Central memory CD8-positive, alpha-beta T cell (primary cell): ENCODE results near the gene GLT8D2.
A peak's percentile ranks its signal among the peaks of the same experiment; 100 is the strongest.
"Not testable (repeated sequence)": the region's sequence is repeated elsewhere in the genome, so short reads cannot be mapped to it uniquely, and the experiment has no call there.

Source experiments
- ATAC-seq: fragments of 150-1000 bp; cut with Tn5 transposase; replicated peaks from 2 replicates; pipeline ENCODE4 v1.10.0; 2022; ENCODE audit warnings: mild to moderate bottlenecking, moderate FRiP score, moderate number of reproducible peaks; ENCODE audit not compliant: poor library complexity, severe bottlenecking; ENCODE audit errors: extremely low read depth
- DNase-seq, 2 donors: peaks; one replicate each; pipeline ENCODE4 v3.0.0; 2021; ENCODE audit warnings: low spot score in 2 of 2
- H3K27ac Mint-ChIP-seq: one replicate; pipeline ENCODE4 v1.8.0; 2022; ENCODE audit warnings: low read depth, mild to moderate bottlenecking, moderate library complexity, mixed read lengths
- H3K27me3 Mint-ChIP-seq: one replicate; pipeline ENCODE4 v1.8.0; 2022; ENCODE audit warnings: mixed read lengths
- H3K36me3 Mint-ChIP-seq: one replicate; pipeline ENCODE4 v1.8.0; 2022; ENCODE audit warnings: mild to moderate bottlenecking, moderate library complexity, mixed read lengths; ENCODE audit not compliant: insufficient read depth
- H3K4me1 Mint-ChIP-seq: one replicate; pipeline ENCODE4 v1.8.0; 2022; ENCODE audit warnings: mixed read lengths
- H3K4me3 Mint-ChIP-seq: one replicate; pipeline ENCODE4 v1.8.0; 2022; ENCODE audit warnings: mild to moderate bottlenecking, moderate library complexity, mixed read lengths
- H3K9me3 Mint-ChIP-seq: one replicate; pipeline ENCODE4 v1.8.0; 2022; ENCODE audit warnings: mixed read lengths

GLT8D2 gene

GRCh38 chr12:104048162-104048561, 1.8 kb downstream of the GLT8D2 start:
- DNase-seq, result no peak
- no peaks in the 10 kb centered on the region for H3K9me3 Mint-ChIP-seq
- H3K27me3 Mint-ChIP-seq, result peaks cover 49% of the 10 kb centered on the region
- peaks cover 5% of the 10 kb centered on the region for H3K4me1 Mint-ChIP-seq
- H3K4me3 Mint-ChIP-seq, result no peak overlapping the region
- peaks cover 2% of the 10 kb centered on the region for H3K36me3 Mint-ChIP-seq
- no peak overlapping the region for H3K27ac Mint-ChIP-seq
- no peak for ATAC-seq

- ATAC-seq (no peak), DNase-seq (no peak)
- Mint-ChIP-seq H3K27ac (no peak overlapping the region), H3K27me3 (peaks cover 31% of the 10 kb centered on the region), H3K9me3 (no peaks in the 10 kb centered on the region), H3K4me3 (no peak overlapping the region), H3K4me1 (peaks cover 5% of the 10 kb centered on the region), H3K36me3 (peaks cover 2% of the 10 kb centered on the region)
These were observed 3.7 kb downstream of the GLT8D2 start for GRCh38 chr12:104046306-104046705.

GRCh38 chr12:104044158-104044557, 5.8 kb downstream of the GLT8D2 start:
- no peak for DNase-seq
- peaks cover 2% of the 10 kb centered on the region for H3K36me3 Mint-ChIP-seq
- H3K27ac Mint-ChIP-seq, result no peak overlapping the region
- peaks cover 5% of the 10 kb centered on the region for H3K4me1 Mint-ChIP-seq
- no peak for ATAC-seq
- H3K9me3 Mint-ChIP-seq, result no peaks in the 10 kb centered on the region
- peaks cover 13% of the 10 kb centered on the region for H3K27me3 Mint-ChIP-seq
- H3K4me3 Mint-ChIP-seq, result no peak overlapping the region

- ATAC-seq (no peak), DNase-seq (no peak)
- H3K36me3 Mint-ChIP-seq, result peaks cover 2% of the 10 kb centered on the region
- H3K27me3 Mint-ChIP-seq, result peaks cover 10% of the 10 kb centered on the region
- no peak overlapping the region for H3K27ac Mint-ChIP-seq
- H3K4me3 Mint-ChIP-seq, result no peak overlapping the region
- peaks cover 5% of the 10 kb centered on the region for H3K4me1 Mint-ChIP-seq
- no peaks in the 10 kb centered on the region for H3K9me3 Mint-ChIP-seq
These were observed 7.4 kb downstream of the GLT8D2 start for GRCh38 chr12:104042580-104042979.

GRCh38 chr12:104039769-104040168, 10.2 kb downstream of the GLT8D2 start:
- ATAC-seq, H3K4me1 Mint-ChIP-seq, H3K4me3 Mint-ChIP-seq, H3K36me3 Mint-ChIP-seq, H3K9me3 Mint-ChIP-seq, DNase-seq, H3K27ac Mint-ChIP-seq: not testable (repeated sequence)
- H3K27me3 Mint-ChIP-seq, result peaks cover 38% of the 10 kb centered on the region

GRCh38 chr12:104036143-104036542, 13.8 kb downstream of the GLT8D2 start:
- H3K27ac Mint-ChIP-seq, H3K4me1 Mint-ChIP-seq, DNase-seq, H3K4me3 Mint-ChIP-seq, H3K9me3 Mint-ChIP-seq, ATAC-seq, H3K36me3 Mint-ChIP-seq: not testable (repeated sequence)
- peaks cover 41% of the 10 kb centered on the region for H3K27me3 Mint-ChIP-seq

- not testable (repeated sequence) for H3K4me1 Mint-ChIP-seq, H3K36me3 Mint-ChIP-seq, H3K9me3 Mint-ChIP-seq, H3K27ac Mint-ChIP-seq, DNase-seq, H3K4me3 Mint-ChIP-seq
- peaks cover 41% of the 10 kb centered on the region for H3K27me3 Mint-ChIP-seq
- ATAC-seq, result peak; percentile 52
These were observed 19.4 kb downstream of the GLT8D2 start for GRCh38 chr12:104030596-104030995.

GRCh38 chr12:104026841-104027599, 23.0 kb downstream of the GLT8D2 start:
- Mint-ChIP-seq H3K27ac (no peak overlapping the region), H3K36me3 (no peaks in the 10 kb centered on the region), H3K27me3 (peaks cover 51% of the 10 kb centered on the region), H3K4me1 (no peaks in the 10 kb centered on the region), H3K9me3 (peaks cover 5% of the 10 kb centered on the region), H3K4me3 (no peak overlapping the region)
- ATAC-seq (no peak), DNase-seq (no peak)

- ATAC-seq, result no peak
- H3K27me3 Mint-ChIP-seq, result peaks cover 63% of the 10 kb centered on the region
These were observed 24.2 kb downstream of the GLT8D2 start for GRCh38 chr12:104025771-104026170.

GRCh38 chr12:104024348-104024747, 25.6 kb downstream of the GLT8D2 start:
- peaks cover 77% of the 10 kb centered on the region for H3K27me3 Mint-ChIP-seq
- H3K9me3 Mint-ChIP-seq, result peaks cover 5% of the 10 kb centered on the region
- H3K4me1 Mint-ChIP-seq, result no peaks in the 10 kb centered on the region
- H3K27ac Mint-ChIP-seq, result no peak overlapping the region
- ATAC-seq (no peak), DNase-seq (no peak)
- no peak overlapping the region for H3K4me3 Mint-ChIP-seq
- H3K36me3 Mint-ChIP-seq, result no peaks in the 10 kb centered on the region

More at GRCh38 chr12:104025771-104026170, 24.2 kb downstream of the GLT8D2 start:
- Mint-ChIP-seq H3K27ac (no peak overlapping the region), H3K36me3 (no peaks in the 10 kb centered on the region), H3K4me1 (no peaks in the 10 kb centered on the region), H3K9me3 (peaks cover 5% of the 10 kb centered on the region), H3K4me3 (no peak overlapping the region)
- no peak for DNase-seq

GRCh38 chr12:104023710-104024109, 26.3 kb downstream of the GLT8D2 start:
- H3K9me3 Mint-ChIP-seq, result peaks cover 5% of the 10 kb centered on the region
- no peak for ATAC-seq

GRCh38 chr12:104022786-104023185, 27.2 kb downstream of the GLT8D2 start:
- DNase-seq (no peak), ATAC-seq (no peak)
- H3K9me3 Mint-ChIP-seq, result peaks cover 5% of the 10 kb centered on the region
- H3K27ac Mint-ChIP-seq, result no peak overlapping the region
- no peak overlapping the region for H3K4me3 Mint-ChIP-seq
- H3K36me3 Mint-ChIP-seq, result no peaks in the 10 kb centered on the region
- H3K4me1 Mint-ChIP-seq, result no peaks in the 10 kb centered on the region
- peaks cover 72% of the 10 kb centered on the region for H3K27me3 Mint-ChIP-seq

More at GRCh38 chr12:104023710-104024109, 26.3 kb downstream of the GLT8D2 start:
- H3K27ac Mint-ChIP-seq, result no peak overlapping the region
- no peaks in the 10 kb centered on the region for H3K36me3 Mint-ChIP-seq
- no peaks in the 10 kb centered on the region for H3K4me1 Mint-ChIP-seq
- H3K4me3 Mint-ChIP-seq, result no peak overlapping the region
- H3K27me3 Mint-ChIP-seq, result peaks cover 82% of the 10 kb centered on the region
- no peak for DNase-seq

GRCh38 chr12:104021862-104022261, 28.1 kb downstream of the GLT8D2 start:
- DNase-seq, H3K4me3 Mint-ChIP-seq, ATAC-seq, H3K36me3 Mint-ChIP-seq, H3K27ac Mint-ChIP-seq, H3K9me3 Mint-ChIP-seq, H3K4me1 Mint-ChIP-seq: not testable (repeated sequence)
- peaks cover 63% of the 10 kb centered on the region for H3K27me3 Mint-ChIP-seq
